GM23338 (cell line): ENCODE measurements around the gene CNGA1. TPM values are rescaled to one million over a fixed set of nuclear protein-coding genes. Genes with fewer than 3 reads are reported as not detected.
A peak's percentile ranks its signal among the peaks of the same experiment; 100 is the strongest.

Experiments used
- ATAC-seq: fragments of 200-7000 bp; cut with Tn5 transposase; 3 replicates; pipeline ENCODE4 v1.9.1; 2020
- DNase-seq: peaks from one replicate; pipeline ENCODE4 v3.0.0-alpha.2; 2015; ENCODE audit warnings: low spot score
- H2AFZ ChIP-seq: fragments of 200-600 bp; sonication (generic); 2 replicates; pipeline ENCODE4 v1.8.0; 2016; ENCODE audit warnings: antibody characterized with exemption, mild to moderate bottlenecking, moderate library complexity
- H3F3A ChIP-seq: fragments of 200-600 bp; sonication (generic); replicated peaks from 2 replicates; pipeline ENCODE4 v1.8.0; 2017; ENCODE audit warnings: antibody characterized with exemption, mixed run types, low read depth
- H3K27ac ChIP-seq: fragments of 200-600 bp; sonication (generic); 2 replicates; pipeline ENCODE4 v1.6.1; 2016; ENCODE audit warnings: low read depth
- H3K27me3 ChIP-seq: fragments of 200-600 bp; sonication (generic); 2 replicates; pipeline ENCODE4 v1.8.0; 2016; ENCODE audit warnings: mild to moderate bottlenecking, mixed run types, moderate library complexity; ENCODE audit not compliant: insufficient read depth
- H3K36me3 ChIP-seq: fragments of 200-600 bp; sonication (generic); 2 replicates; pipeline ENCODE4 v1.8.0; 2016; ENCODE audit warnings: mild to moderate bottlenecking; ENCODE audit not compliant: insufficient read depth
- H3K4me1 ChIP-seq: fragments of 200-600 bp; sonication (generic); 2 replicates; pipeline ENCODE4 v1.8.0; 2016; ENCODE audit warnings: mild to moderate bottlenecking, moderate library complexity; ENCODE audit not compliant: insufficient read depth
- H3K4me2 ChIP-seq: fragments of 200-600 bp; sonication (generic); 2 replicates; pipeline ENCODE4 v1.7.1; 2017; ENCODE audit warnings: mixed run types
- H3K4me3 ChIP-seq: fragments of 200-600 bp; sonication (generic); 2 replicates; pipeline ENCODE4 v1.6.1; 2016; ENCODE audit warnings: mixed run types
- H3K79me2 ChIP-seq: fragments of 200-600 bp; sonication (generic); replicated peaks from 2 replicates; pipeline ENCODE4 v1.8.0; 2017; ENCODE audit warnings: mild to moderate bottlenecking; ENCODE audit not compliant: insufficient read depth
- H3K9me2 ChIP-seq: fragments of 200-600 bp; sonication (generic); 2 replicates; pipeline ENCODE4 v1.8.0; 2017; ENCODE audit not compliant: insufficient read depth
- H4K20me1 ChIP-seq: fragments of 200-600 bp; sonication (generic); replicated peaks from 2 replicates; pipeline ENCODE4 v1.8.0; 2017; ENCODE audit warnings: mild to moderate bottlenecking; ENCODE audit not compliant: insufficient read depth
- H3K27ac Mint-ChIP-seq: 2 replicates; pipeline ENCODE4 v1.8.0; 2020; ENCODE audit warnings: inconsistent platforms, mild to moderate bottlenecking, moderate library complexity, mixed read lengths
- H3K27me3 Mint-ChIP-seq: 3 replicates; pipeline ENCODE4 v1.8.0; 2022; ENCODE audit warnings: low read depth, mild to moderate bottlenecking, moderate library complexity, mixed read lengths, inconsistent platforms; ENCODE audit not compliant: insufficient read depth, poor library complexity
- H3K36me3 Mint-ChIP-seq: 3 replicates; pipeline ENCODE4 v1.8.0; 2021; ENCODE audit warnings: low read depth, mild to moderate bottlenecking, inconsistent platforms, moderate library complexity, mixed read lengths
- H3K4me1 Mint-ChIP-seq: 3 replicates; pipeline ENCODE4 v1.8.0; 2020; ENCODE audit warnings: mild to moderate bottlenecking, inconsistent platforms, mixed read lengths
- H3K4me3 Mint-ChIP-seq: 3 replicates; pipeline ENCODE4 v1.8.0; 2021; ENCODE audit warnings: moderate library complexity, mild to moderate bottlenecking, inconsistent platforms, mixed read lengths
- H3K9me3 Mint-ChIP-seq: 3 replicates; pipeline ENCODE4 v1.8.0; 2020; ENCODE audit warnings: moderate library complexity, mild to moderate bottlenecking, inconsistent platforms, mixed read lengths
- ZNF114 ChIP-seq: fragments of 250-450 bp; sonication (Bioruptor Pico); IDR thresholded peaks from 2 replicates; pipeline ENCODE4 v1.5.0; 2020; ENCODE audit warnings: mild to moderate bottlenecking, moderate library complexity
- ZNF331 ChIP-seq: fragments of 250-450 bp; sonication (Bioruptor Pico); IDR thresholded peaks from 2 replicates; pipeline ENCODE4 v1.5.0; 2020; ENCODE audit warnings: low read depth, mild to moderate bottlenecking, moderate library complexity
- polyA plus RNA-seq: library from polyadenylated mRNA; unstranded; fragments of >200 nt; fragmentation: Nextera tagmentation; extraction: Ambion mirVana; gene quantifications from 2 replicates; pipeline ENCODE4 v1.2.1, GENCODE V29; 2016
- total RNA-seq: library from RNA; depleted of rRNA; stranded (reverse); fragments of >200 nt; shearing (Covaris generic); gene quantifications from 2 replicates; pipeline ENCODE4 v1.2.3, GENCODE V29; 2014
- TF ChIP-seq, protein P1 (sequence below): IDR thresholded peaks from one replicate; pipeline ENCODE4 v1.6.1; 2018; ENCODE audit warnings: antibody characterized with exemption; ENCODE audit not compliant: unreplicated experiment
- TF ChIP-seq, protein P2 (sequence below), 2 experiments: fragments of 200-600 bp in 1 of 2; sonication (generic) in 1 of 2; conservative IDR thresholded peaks; 2 replicates each; pipeline versions ENCODE4 v1.5.1 to v1.6.1; 2016 to 2017; ENCODE audit warnings: antibody characterized with exemption in 2 of 2, low read depth in 2 of 2, mild to moderate bottlenecking in 2 of 2, moderate library complexity in 1 of 2

Gene CNGA1
- total and polyA plus RNA-seq, 2 experiments from 2014 or later, result 3.3 to 4.9 TPM

DNA sequence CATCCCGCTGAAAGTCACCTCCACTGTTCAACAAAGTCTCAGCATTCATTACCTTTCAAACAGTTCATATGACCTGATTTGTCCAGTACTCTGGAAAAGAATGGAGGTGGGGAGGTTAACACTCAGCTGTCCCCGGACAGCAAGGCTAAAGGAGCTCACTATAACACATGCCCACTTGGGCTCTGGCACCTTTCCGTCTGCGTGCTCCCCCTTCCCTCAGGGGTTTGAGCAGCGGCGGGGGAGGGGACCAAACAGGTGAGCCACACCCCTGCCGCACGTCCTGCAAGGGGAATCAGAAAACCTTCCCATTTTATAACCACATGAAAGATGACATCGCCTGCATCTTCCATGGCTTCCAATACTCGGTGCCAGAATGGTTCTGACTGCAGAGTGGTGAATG, 62.2 kb downstream of the CNGA1 start:
- Mint-ChIP-seq H3K4me3 (no peak overlapping the region), H3K27me3 (peaks cover 8% of the 10 kb centered on the region), H3K4me1 (peaks cover 5% of the 10 kb centered on the region; the same call in 2 of the 3 replicates), H3K36me3 (peaks cover 4% of the 10 kb centered on the region; the same call in 1 of the 3 replicates), H3K9me3 (peaks cover 6% of the 10 kb centered on the region; the same call in 1 of the 3 replicates), H3K27ac (no peak overlapping the region)
- H3K4me3 ChIP-seq, result no peak overlapping the region
- H4K20me1 ChIP-seq, result no peaks in the 10 kb centered on the region
- H3F3A ChIP-seq, result no peaks in the 10 kb centered on the region
- H3K36me3 ChIP-seq, result no peaks in the 10 kb centered on the region
- H3K79me2 ChIP-seq, result no peaks in the 10 kb centered on the region
- ATAC-seq (peak; percentile 82), DNase-seq (peak; percentile 45)
- no peaks in the 10 kb centered on the region for H3K9me2 ChIP-seq
- H3K4me2 ChIP-seq, result peak overlapping the region; percentile 24
- peak overlapping the region; percentile 87 for H2AFZ ChIP-seq
- H3K27me3 ChIP-seq, result no peaks in the 10 kb centered on the region
- TF ChIP-seq ZNF331 (no peak), ZNF114 (CRISPR knock-in tag) (no peak)
- TF ChIP-seq, protein P1, sequence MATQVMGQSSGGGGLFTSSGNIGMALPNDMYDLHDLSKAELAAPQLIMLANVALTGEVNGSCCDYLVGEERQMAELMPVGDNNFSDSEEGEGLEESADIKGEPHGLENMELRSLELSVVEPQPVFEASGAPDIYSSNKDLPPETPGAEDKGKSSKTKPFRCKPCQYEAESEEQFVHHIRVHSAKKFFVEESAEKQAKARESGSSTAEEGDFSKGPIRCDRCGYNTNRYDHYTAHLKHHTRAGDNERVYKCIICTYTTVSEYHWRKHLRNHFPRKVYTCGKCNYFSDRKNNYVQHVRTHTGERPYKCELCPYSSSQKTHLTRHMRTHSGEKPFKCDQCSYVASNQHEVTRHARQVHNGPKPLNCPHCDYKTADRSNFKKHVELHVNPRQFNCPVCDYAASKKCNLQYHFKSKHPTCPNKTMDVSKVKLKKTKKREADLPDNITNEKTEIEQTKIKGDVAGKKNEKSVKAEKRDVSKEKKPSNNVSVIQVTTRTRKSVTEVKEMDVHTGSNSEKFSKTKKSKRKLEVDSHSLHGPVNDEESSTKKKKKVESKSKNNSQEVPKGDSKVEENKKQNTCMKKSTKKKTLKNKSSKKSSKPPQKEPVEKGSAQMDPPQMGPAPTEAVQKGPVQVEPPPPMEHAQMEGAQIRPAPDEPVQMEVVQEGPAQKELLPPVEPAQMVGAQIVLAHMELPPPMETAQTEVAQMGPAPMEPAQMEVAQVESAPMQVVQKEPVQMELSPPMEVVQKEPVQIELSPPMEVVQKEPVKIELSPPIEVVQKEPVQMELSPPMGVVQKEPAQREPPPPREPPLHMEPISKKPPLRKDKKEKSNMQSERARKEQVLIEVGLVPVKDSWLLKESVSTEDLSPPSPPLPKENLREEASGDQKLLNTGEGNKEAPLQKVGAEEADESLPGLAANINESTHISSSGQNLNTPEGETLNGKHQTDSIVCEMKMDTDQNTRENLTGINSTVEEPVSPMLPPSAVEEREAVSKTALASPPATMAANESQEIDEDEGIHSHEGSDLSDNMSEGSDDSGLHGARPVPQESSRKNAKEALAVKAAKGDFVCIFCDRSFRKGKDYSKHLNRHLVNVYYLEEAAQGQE, result no peak
- H3K4me1 ChIP-seq, result peaks cover 12% of the 10 kb centered on the region; the same call in 1 of the 2 replicates
- no peak overlapping the region for H3K27ac ChIP-seq

DNA sequence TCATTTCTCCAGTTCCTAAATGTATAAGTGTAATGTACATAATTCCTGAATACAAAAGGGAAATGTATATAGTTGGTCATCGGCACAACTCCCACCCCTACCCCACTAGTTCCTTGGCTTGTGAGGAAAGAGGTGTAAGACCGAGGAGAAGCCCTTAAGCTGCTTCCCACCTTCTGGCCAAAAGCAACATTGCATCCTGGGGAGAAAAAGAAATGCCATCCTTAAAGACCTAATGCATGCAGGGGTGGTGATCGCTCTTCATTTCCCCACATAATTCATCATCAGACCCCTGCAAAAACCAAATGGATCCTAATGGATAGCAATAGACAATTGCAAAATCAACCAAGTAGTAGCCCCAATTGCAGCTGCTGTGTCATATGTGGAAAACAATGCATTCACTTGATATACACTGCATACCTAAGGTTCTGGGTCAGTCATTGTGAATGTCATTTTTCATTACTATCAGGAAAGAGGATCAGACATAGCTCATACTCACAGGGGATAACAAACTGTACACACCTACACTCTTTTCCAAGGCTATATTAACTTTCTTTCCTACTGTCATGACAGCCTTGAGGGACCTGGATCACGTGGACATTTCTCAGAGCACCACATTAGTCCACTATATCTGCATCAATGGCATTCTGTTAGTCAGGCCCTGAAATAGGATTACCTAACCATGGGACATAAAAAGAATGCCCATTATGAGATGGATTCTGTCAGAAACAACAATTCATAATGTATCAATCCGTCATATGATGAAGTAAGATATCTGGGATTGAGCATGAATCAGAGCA, 70.4 kb downstream of the CNGA1 start:
- ATAC-seq (peak; percentile 56), DNase-seq (peak; percentile 45)
- no peak overlapping the region for H3K27ac Mint-ChIP-seq
- H3K27me3 Mint-ChIP-seq, result peaks cover 2% of the 10 kb centered on the region
- H3K4me3 ChIP-seq, result no peak overlapping the region
- H2AFZ ChIP-seq, result no peak overlapping the region
- H3K4me1 Mint-ChIP-seq, result peaks cover 13% of the 10 kb centered on the region; the same call in 2 of the 3 replicates
- H3K27me3 ChIP-seq, result no peaks in the 10 kb centered on the region
- TF ChIP-seq, protein P2, sequence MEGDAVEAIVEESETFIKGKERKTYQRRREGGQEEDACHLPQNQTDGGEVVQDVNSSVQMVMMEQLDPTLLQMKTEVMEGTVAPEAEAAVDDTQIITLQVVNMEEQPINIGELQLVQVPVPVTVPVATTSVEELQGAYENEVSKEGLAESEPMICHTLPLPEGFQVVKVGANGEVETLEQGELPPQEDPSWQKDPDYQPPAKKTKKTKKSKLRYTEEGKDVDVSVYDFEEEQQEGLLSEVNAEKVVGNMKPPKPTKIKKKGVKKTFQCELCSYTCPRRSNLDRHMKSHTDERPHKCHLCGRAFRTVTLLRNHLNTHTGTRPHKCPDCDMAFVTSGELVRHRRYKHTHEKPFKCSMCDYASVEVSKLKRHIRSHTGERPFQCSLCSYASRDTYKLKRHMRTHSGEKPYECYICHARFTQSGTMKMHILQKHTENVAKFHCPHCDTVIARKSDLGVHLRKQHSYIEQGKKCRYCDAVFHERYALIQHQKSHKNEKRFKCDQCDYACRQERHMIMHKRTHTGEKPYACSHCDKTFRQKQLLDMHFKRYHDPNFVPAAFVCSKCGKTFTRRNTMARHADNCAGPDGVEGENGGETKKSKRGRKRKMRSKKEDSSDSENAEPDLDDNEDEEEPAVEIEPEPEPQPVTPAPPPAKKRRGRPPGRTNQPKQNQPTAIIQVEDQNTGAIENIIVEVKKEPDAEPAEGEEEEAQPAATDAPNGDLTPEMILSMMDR (conservative IDR thresholded peaks at IDR 0.05; ENCODE audit: low read depth in 2 of 2), result peak; percentile 31 to 51
- TF ChIP-seq ZNF331, result no peak
- H3K79me2 ChIP-seq, result no peaks in the 10 kb centered on the region
- no peaks in the 10 kb centered on the region for H3K36me3 ChIP-seq
- peaks cover 4% of the 10 kb centered on the region; the same call in 1 of the 3 replicates for H3K36me3 Mint-ChIP-seq
- no peak overlapping the region for H3K27ac ChIP-seq
- H4K20me1 ChIP-seq, result no peaks in the 10 kb centered on the region
- peaks cover 4% of the 10 kb centered on the region; the same call in 1 of the 3 replicates for H3K9me3 Mint-ChIP-seq
- no peaks in the 10 kb centered on the region for H3K4me1 ChIP-seq
- H3F3A ChIP-seq, result no peaks in the 10 kb centered on the region
- H3K4me3 Mint-ChIP-seq, result no peak overlapping the region
- H3K4me2 ChIP-seq, result no peak overlapping the region
- H3K9me2 ChIP-seq, result 0 out of 2 replicates have a peak, but pooled peaks cover 4% of the 10 kb centered on the region
